GM19239 (cell line): ENCODE data around the gene PACRG.
"Not testable (repeated sequence)": the region's sequence is repeated elsewhere in the genome, so short reads cannot be mapped to it uniquely, and the experiment has no call there.

Experiments
- DNase-seq: peaks from one replicate; pipeline ENCODE4 v3.0.0; 2011; ENCODE audit warnings: low spot score; ENCODE audit not compliant: insufficient read length
- FAIRE-seq: peaks from 2 replicates; lab custom pipeline; 2011; peaks lifted over from hg19 to GRCh38; lab: Jason Lieb, UNC

PACRG gene

GRCh38 chr6:162727322-162728182 is at the start of gene PACRG, which contains the start of gene PRKN:
TSS of gene PACRG (plus strand) at chr6:162727974.
TSS of gene PRKN (minus strand) at chr6:162727766.
- DNase-seq: peak; percentile 82
- FAIRE-seq: peak; percentile 95

DNA sequence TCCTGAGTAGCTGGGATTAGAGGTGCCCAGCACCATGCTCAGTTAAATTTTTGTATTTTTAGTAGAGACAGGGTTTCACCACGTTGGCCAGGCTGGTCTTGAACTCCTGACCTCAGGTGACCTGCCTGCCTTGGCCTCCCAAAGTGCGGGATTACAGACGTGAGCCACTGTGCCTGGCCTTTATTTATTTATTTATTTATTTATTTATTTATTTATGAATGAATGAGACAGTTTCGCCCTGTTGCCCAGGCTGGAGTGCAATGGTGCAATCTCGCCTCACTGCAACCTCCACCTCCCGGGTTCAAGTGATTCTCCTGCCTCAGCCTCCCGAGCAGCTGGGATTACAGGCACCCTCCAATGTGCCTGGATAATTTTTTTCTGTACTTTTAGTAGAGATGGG is 48.9 kb upstream of the PACRG start:
- FAIRE-seq, DNase-seq: not testable (repeated sequence)

DNA sequence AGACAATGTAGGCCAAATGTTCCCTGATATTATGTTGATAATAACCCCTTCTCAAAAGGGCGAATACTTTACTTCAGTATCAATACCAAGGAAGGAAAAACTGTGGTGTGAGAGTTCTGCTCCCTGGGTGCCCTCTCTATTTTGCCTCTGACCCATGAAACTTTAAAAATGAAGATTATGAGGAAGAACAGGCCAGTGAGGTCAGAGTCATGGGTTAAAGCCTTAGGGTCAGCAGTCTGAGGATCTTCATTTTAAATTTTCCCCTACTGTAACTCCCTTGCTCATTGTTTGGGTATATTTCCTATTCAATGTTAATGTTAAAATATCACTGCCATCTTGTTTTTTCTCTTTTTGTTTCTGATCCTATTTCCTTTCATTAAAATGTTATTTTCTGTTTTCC is 48.1 kb upstream of the PACRG start:
- FAIRE-seq (no peak), DNase-seq (no peak)

DNA sequence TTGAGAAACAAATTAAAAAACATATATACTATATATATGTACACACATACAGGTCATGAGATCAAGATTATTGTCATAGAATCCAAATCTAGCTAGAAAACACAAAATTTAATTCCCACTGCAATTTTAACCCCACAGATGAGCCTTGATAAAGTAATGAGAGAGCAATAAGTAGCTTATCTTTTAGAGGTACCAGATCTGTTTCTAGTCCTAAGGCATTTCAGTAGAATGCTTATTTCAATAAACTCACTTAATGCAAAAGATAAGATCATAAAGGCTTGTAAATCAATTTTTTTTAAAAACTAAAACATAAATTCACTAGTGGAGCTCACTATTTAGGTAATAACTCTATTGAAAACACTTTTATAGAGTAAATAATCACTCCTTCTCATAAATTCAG is 47.4 kb upstream of the PACRG start:
- no peak for DNase-seq
- no peak for FAIRE-seq

DNA sequence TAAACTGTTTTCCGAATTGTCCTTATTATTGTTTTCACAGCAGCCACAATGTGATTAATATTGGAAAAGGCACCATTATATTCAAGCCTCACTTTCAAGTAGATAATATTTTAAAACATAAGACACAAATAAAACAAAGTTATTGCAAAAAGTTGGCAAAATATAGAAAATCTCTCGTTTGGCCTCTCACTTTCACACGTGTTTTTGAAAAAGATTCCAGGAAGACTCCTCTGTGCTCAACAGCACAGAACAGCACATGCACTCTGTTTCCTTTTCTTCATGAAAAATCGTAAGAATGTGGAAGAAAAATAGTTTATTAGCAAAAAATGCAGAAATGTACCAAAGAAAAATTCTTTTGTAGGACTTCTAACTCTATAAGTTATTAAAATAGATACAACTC is 46.9 kb upstream of the PACRG start:
- FAIRE-seq (no peak), DNase-seq (no peak)

- DNase-seq (no peak), FAIRE-seq (no peak)
These were observed 46.3 kb upstream of the PACRG start for GRCh38 chr6:162681447-162681846.

DNA sequence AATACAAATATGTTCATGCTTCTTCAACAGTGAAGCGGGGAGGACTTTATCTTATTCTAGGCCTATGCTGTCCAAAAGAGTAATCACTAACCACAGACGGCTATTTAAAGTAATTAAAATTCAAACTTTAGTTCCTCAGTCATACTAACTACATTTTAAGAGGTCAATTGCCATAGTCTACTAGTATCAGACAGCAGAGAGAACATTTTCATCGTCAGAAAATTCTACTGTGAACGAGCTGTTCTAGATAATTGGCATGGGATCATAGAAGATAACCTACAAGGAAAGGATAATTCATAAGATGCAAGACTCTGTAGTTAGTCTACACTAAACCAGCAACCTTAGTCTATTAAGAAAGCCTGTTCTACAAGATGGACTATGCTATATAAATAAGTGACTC is 44.6 kb upstream of the PACRG start:
- no peak for FAIRE-seq
- DNase-seq: no peak

GRCh38 chr6:162684052-162684451 is 43.7 kb upstream of the PACRG start:
- no peak for FAIRE-seq
- no peak for DNase-seq

- DNase-seq (no peak), FAIRE-seq (no peak)
These were observed 42.8 kb upstream of the PACRG start for GRCh38 chr6:162684961-162685360.

DNA sequence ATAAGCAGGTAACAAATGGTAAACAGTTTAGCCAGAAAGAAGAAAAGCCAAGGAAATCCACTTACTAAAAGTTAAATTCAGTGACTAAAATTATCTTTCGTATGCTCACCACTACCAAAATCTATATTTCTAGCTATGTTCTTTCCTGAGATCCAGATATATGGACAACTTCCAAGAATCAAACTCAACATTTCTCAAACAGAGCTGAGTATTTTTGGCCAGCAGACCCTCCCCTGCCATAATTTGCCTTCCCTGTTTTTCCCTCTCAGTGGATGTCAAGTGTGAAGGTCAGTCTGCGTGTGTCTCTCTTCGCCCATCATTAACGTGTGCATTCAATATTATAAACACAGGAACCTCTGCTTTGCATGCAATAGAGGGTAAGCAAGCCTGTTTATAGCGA is 42.2 kb upstream of the PACRG start:
- DNase-seq: no peak

GRCh38 chr6:162688751-162689345 is 38.9 kb upstream of the PACRG start:
- DNase-seq (no peak), FAIRE-seq (no peak)

More for the DNA sequence above, 42.2 kb upstream of the PACRG start:
- FAIRE-seq: no peak

GRCh38 chr6:162690158-162690557 is 37.6 kb upstream of the PACRG start:
- no peak for DNase-seq
- FAIRE-seq: no peak

DNA sequence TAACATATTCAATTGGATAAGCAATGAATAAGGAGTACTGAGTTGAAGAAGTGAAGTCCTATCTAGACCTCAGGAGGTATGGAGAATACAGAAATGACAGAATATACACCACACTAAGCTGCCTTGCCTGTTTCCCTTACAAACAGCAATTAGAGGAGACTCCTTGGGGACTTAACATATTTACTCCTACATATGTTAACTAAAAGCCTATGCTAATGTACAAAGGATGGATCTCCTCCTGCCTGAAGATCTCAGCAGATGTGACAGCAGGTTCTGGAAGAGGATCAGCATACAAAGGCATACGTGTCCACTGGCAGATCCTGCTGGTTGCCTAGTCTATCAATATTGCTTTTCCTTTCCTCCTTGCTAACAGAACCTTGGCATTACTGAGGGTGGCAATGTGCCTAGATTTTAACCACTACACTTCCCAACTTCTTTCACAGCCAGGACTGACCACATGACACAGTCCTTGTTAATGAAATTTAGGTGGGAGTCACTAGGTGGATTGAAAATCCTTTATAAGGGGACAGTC is 29.8 kb upstream of the PACRG start:
- FAIRE-seq: no peak
- no peak for DNase-seq

DNA sequence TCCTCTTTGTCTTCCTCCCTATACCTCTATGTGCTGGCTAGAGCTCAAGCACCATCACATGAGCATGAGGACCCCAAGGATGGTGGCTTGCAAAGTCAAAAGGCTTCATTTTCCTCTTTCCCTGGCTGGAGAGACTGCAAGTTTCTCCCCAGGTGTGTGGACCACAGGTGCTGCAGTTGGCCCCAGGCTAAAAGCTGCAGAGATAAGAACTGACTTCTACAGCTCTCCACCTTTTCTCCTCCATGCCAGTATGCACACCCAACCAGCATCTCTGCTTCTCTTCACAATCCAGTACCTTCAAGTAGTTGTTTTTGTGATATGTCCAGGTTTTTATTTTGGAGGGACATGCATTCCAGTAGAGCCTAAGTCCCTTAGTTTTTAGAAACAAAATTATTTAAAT is 29.3 kb upstream of the PACRG start:
- DNase-seq (no peak), FAIRE-seq (no peak)

DNA sequence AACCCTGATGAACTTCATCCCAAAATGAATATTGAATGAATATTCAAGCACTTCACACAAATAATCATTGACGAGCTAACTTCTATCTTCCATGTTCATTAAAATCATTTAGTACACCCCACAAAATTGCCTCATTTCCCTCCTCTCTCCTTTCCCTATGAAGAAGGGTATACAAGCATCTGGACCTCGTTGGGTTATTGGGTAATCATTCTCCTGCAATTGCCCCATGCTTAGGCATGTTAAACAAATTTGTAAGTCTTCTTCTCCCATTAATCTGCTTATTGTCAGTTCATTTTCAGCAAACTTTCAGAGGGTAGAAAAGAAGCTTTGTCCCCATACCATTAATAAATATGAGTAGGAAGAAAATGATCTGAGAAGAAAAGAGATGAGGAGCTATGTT is 27.8 kb upstream of the PACRG start:
- FAIRE-seq (no peak), DNase-seq (no peak)

DNA sequence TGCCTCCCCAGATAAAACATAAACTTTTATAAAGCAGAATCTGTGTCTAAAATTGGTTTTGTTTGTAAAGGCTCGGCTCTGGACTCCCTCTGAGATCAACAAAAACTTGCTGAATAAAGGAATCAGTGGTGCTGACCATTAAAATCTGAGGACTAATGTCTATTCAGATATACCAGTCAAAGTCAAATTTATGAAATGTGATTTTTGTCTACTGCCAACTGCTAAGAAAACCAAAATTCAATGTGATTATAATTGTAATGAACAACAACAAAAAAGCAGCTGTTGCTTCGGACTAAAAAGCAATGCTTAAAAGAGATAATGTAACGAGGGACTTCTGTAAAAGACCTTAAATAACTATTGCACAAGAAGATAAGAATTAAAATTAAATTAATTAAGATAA is 26.8 kb upstream of the PACRG start:
- FAIRE-seq: no peak

DNA sequence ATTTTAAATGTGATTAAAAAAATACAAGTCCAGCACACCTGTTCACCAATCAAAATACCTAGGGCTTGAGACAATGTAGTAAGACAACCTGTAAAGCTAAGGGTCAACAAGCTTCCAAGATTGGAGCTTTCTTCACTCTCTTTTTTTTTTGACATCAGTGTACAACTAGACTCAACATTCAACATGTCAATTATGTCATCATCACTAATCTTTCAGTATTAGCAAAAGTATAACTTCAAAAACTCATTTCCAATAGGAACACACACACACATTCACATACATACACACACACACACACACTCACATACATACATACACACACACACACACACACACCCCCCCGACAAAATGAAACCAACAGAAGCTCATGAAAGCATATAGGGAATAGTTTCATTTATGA is 26.2 kb upstream of the PACRG start:
- no peak for FAIRE-seq
- DNase-seq: no peak

More for the DNA sequence above, 26.8 kb upstream of the PACRG start:
- no peak for DNase-seq

- FAIRE-seq: no peak
- DNase-seq: no peak
These were observed 25.3 kb upstream of the PACRG start for GRCh38 chr6:162702446-162702845.

DNA sequence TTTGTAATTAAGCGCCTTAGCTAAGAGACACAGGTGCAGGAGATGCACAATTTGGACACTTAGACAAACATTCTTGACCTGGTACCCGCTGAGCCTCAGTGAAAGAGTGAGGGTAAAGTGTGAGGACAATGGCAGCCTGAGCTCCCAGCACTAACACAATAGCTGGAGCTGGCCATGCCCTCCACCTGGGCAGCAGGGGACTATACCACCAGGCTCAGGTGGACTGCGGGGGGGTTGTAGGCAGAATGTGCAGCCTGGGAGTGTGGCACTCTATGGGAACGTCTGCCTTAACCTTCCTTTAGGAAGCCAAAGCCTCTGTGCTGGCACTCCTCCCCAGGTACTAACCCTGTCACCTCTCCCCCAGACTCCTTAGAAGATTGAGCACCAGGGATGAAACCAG is 23.8 kb upstream of the PACRG start:
- FAIRE-seq (no peak), DNase-seq (no peak)

DNA sequence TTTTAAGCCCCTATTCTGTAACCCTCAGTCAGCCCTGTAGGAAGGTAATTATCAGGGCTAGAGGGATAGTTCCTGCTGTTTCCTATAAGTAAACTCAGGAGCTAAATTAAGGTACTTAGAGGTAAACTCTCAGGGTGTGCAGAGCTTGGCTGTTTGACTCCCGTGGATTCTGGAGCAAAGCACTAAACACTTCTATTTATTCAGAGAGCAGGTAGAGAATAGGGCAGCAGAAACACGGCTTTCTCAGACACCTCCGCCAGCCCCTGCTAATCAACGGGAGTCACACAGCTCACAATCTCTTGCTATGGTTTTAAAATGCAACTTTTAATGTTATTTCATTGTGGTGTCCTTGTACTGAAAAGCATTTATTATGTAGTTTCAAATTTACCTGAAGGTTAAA is 22.0 kb upstream of the PACRG start:
- no peak for DNase-seq
- FAIRE-seq: no peak

- no peak for FAIRE-seq
- DNase-seq: no peak
These were observed 21.5 kb upstream of the PACRG start for GRCh38 chr6:162706232-162706631.
